SU-DHL-6 (cell line): ENCODE measurements around the gene S100A9.

ENCODE experiments used
- H2AFZ ChIP-seq: fragments of 200-600 bp; sonication (generic); 2 replicates; pipeline ENCODE4 v1.6.1; 2014; ENCODE audit warnings: low read depth, mild to moderate bottlenecking, moderate library complexity, mixed read lengths, antibody characterized with exemption, low read length; ENCODE audit not compliant: severe bottlenecking
- H3F3A ChIP-seq: fragments of 200-600 bp; shearing (Covaris generic); 2 replicates; pipeline ENCODE4 v1.6.0; 2016; ENCODE audit warnings: antibody characterized with exemption, mild to moderate bottlenecking; ENCODE audit not compliant: insufficient read depth
- H3K27ac ChIP-seq: fragments of 200-600 bp; sonication (generic); 2 replicates; pipeline ENCODE4 v1.5.1; 2016; ENCODE audit warnings: low read depth, mild to moderate bottlenecking, low read length, moderate library complexity, mixed read lengths
- H3K27me3 ChIP-seq: fragments of 200-600 bp; sonication (generic), shearing (Covaris generic); 2 replicates; pipeline ENCODE4 v1.6.0; 2014; ENCODE audit warnings: mild to moderate bottlenecking, low read length
- H3K36me3 ChIP-seq: fragments of 200-600 bp; sonication (generic); 2 replicates; pipeline ENCODE4 v1.6.1; 2014; ENCODE audit warnings: mild to moderate bottlenecking, low read length, mixed read lengths
- H3K4me2 ChIP-seq: fragments of 300-600, 200-600 bp; shearing (Covaris generic), sonication (generic); 2 replicates; pipeline ENCODE4 v1.6.0; 2014; ENCODE audit warnings: low read length, low read depth, mild to moderate bottlenecking; ENCODE audit not compliant: poor library complexity, severe bottlenecking
- H3K4me3 ChIP-seq: fragments of 200-600 bp; sonication (generic); 2 replicates; pipeline ENCODE4 v1.5.1; 2014; ENCODE audit warnings: antibody characterized with exemption, low read length, mild to moderate bottlenecking, mixed read lengths; ENCODE audit not compliant: insufficient read depth, poor library complexity, severe bottlenecking
- H3K79me2 ChIP-seq: fragments of 200-600 bp; sonication (generic); 2 replicates; pipeline ENCODE4 v1.6.1; 2014; ENCODE audit warnings: mild to moderate bottlenecking, low read length, moderate library complexity; ENCODE audit not compliant: insufficient read depth
- H3K9ac ChIP-seq: fragments of 200-600 bp; sonication (generic); 2 replicates; pipeline ENCODE4 v1.7.0; 2014; ENCODE audit warnings: mild to moderate bottlenecking, low read length
- H3K9me2 ChIP-seq: fragments of 200-600 bp; sonication (generic); replicated peaks from 2 replicates; pipeline ENCODE4 v1.6.1; 2014; ENCODE audit warnings: low read length; ENCODE audit not compliant: insufficient read depth
- H3K9me3 ChIP-seq: fragments of 200-600 bp; sonication (generic); 2 replicates; pipeline ENCODE4 v1.6.1; 2014; ENCODE audit warnings: low read length, mixed read lengths; ENCODE audit not compliant: insufficient read depth
- H4K20me1 ChIP-seq: fragments of 200-600 bp; sonication (generic); 2 replicates; pipeline ENCODE4 v1.6.1; 2014; ENCODE audit warnings: low read depth, mild to moderate bottlenecking, antibody characterized with exemption, low read length, moderate library complexity, mixed read lengths
- EZH2phosphoT487 ChIP-seq: fragments of 200-600 bp; sonication (generic), shearing (Covaris generic); conservative IDR thresholded peaks from 2 replicates; pipeline ENCODE4 v1.6.1; 2018; ENCODE audit warnings: mild to moderate bottlenecking, antibody characterized with exemption, low read length, moderate library complexity, mixed read lengths
- TF ChIP-seq, protein P1 (sequence below): fragments of 200-600 bp; sonication (generic); IDR thresholded peaks from one replicate; pipeline ENCODE4 v1.5.1; 2017; ENCODE audit warnings: antibody characterized with exemption, mild to moderate bottlenecking, low read length, moderate library complexity; ENCODE audit not compliant: insufficient read depth, poor library complexity, severe bottlenecking

The S100A9 gene

DNA sequence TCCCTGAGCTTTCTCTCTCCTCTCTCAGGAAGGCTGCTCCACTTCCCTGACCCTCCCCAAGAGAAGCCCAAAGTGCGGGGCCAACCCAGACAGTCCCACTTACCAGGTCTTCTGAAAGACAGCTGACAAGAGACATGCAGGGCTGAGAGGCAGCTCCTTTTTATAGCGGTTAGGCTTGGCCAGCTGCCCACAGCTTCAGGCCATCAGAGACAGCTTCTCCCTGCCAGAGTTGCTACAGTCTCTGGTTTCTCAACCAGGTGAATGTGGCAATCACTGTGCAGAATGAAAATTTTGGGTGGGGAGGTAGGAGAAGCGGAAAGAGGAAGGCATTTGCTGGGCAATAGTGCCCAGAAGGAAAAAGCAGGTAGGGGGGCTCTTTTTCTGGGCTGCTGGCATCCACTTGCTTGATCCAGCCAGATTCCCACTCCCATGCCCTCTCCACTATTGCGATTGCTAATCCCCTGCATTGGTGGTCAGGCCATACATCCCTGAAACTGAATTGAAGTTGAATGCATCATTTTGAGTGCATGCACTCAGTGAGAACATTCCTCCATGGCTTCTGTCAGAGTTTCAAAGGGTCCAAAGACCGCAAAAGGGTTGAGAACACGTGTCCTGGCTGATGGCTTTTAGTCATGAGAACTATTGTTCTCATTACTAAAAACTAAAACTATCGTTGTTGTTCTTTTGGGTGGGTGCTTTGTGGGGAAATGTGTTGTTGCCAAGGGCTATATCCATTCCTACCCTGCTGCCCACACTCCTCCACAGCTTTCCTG lies 33.5 kb downstream of the S100A9 start, which contains the start of gene S100A8:
S100A8 (minus strand) TSS at position 136 of the 773 bp plus-strand sequence. CDS start 538 bp downstream, outside the sequence.
- no peak within 1 kb of the TSS for H3K9ac ChIP-seq
- no peaks in the 10 kb centered on the region for H3K9me2 ChIP-seq
- no peaks in the 10 kb centered on the region for H3K27me3 ChIP-seq
- TF ChIP-seq, protein P1, sequence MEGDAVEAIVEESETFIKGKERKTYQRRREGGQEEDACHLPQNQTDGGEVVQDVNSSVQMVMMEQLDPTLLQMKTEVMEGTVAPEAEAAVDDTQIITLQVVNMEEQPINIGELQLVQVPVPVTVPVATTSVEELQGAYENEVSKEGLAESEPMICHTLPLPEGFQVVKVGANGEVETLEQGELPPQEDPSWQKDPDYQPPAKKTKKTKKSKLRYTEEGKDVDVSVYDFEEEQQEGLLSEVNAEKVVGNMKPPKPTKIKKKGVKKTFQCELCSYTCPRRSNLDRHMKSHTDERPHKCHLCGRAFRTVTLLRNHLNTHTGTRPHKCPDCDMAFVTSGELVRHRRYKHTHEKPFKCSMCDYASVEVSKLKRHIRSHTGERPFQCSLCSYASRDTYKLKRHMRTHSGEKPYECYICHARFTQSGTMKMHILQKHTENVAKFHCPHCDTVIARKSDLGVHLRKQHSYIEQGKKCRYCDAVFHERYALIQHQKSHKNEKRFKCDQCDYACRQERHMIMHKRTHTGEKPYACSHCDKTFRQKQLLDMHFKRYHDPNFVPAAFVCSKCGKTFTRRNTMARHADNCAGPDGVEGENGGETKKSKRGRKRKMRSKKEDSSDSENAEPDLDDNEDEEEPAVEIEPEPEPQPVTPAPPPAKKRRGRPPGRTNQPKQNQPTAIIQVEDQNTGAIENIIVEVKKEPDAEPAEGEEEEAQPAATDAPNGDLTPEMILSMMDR, result no peak
- no peak for TF ChIP-seq EZH2phosphoT487
- H2AFZ ChIP-seq, result no peak within 1 kb of the TSS
- H3K27ac ChIP-seq, result no peak within 1 kb of the TSS
- no peaks in the 10 kb centered on the region for H3K9me3 ChIP-seq
- H3K36me3 ChIP-seq, result no peaks in the 10 kb centered on the region
- no peaks in the 10 kb centered on the region for H3K79me2 ChIP-seq
- no peak within 1 kb of the TSS for H3K4me3 ChIP-seq
- H3F3A ChIP-seq, result no peaks in the 10 kb centered on the region
- no peak within 1 kb of the TSS for H3K4me2 ChIP-seq
- no peaks in the 10 kb centered on the region for H4K20me1 ChIP-seq

DNA sequence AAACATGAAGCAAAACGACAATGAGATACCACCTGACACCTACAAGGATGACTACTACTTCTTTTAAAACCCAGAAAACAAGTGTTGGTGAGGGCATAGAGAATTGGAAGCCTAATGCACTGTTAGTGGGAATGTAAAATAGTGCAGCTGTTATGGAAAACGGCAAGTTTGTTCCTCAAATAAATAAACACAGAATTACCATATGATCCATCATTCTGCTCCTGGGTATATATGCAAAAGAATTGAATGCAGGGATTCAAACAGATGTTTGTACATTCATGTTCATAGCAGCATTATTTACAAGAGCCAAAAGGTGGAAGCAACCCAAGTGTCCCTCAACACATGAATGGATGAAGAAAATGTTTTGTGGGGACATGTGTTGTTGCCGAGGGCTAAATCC lies 34.6 kb downstream of the S100A9 start:
- H3K9me3 ChIP-seq, result no peaks in the 10 kb centered on the region
- no peak overlapping the region for H3K4me2 ChIP-seq
- H3F3A ChIP-seq, result no peaks in the 10 kb centered on the region
- no peak for TF ChIP-seq EZH2phosphoT487
- TF ChIP-seq, protein P1, result no peak
- no peak overlapping the region for H3K4me3 ChIP-seq
- H4K20me1 ChIP-seq, result no peaks in the 10 kb centered on the region
- no peaks in the 10 kb centered on the region for H3K36me3 ChIP-seq
- H3K79me2 ChIP-seq, result no peaks in the 10 kb centered on the region
- no peaks in the 10 kb centered on the region for H3K27me3 ChIP-seq
- no peak overlapping the region for H2AFZ ChIP-seq
- H3K9me2 ChIP-seq, result no peaks in the 10 kb centered on the region
- H3K27ac ChIP-seq, result no peak overlapping the region
- H3K9ac ChIP-seq, result no peak overlapping the region

DNA sequence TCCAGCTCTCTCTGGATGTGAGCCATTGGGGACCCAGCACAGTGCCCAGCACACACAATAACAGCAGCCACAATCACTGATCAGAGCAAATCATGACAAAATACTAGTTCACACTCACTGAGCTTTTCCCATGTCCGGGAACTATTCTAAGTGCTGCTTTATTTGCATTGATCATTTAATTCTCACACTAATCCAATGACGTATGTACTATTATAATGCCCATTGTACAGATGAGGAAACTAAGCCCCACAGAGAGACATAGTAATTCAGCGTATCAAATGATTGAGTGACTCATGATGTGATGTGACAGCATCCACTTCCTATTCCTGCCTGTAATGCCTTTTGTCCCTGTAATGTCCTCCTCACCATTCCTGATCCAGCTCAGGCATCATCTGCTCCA lies 35.2 kb downstream of the S100A9 start:
- H4K20me1 ChIP-seq, result no peaks in the 10 kb centered on the region
- H3K9ac ChIP-seq, result no peak overlapping the region
- no peaks in the 10 kb centered on the region for H3K9me3 ChIP-seq
- TF ChIP-seq, protein P1, result no peak
- TF ChIP-seq EZH2phosphoT487, result no peak
- no peaks in the 10 kb centered on the region for H3K9me2 ChIP-seq
- no peaks in the 10 kb centered on the region for H3K36me3 ChIP-seq
- no peaks in the 10 kb centered on the region for H3K27me3 ChIP-seq
- no peak overlapping the region for H3K27ac ChIP-seq
- H3K4me2 ChIP-seq, result no peak overlapping the region
- H3F3A ChIP-seq, result no peaks in the 10 kb centered on the region
- no peak overlapping the region for H3K4me3 ChIP-seq
- H3K79me2 ChIP-seq, result no peaks in the 10 kb centered on the region
- no peak overlapping the region for H2AFZ ChIP-seq
